Omental fat pad (tissue), 4 donors: ENCODE measurements around the gene KRT15. TPM values are rescaled to one million over a fixed set of nuclear protein-coding genes. Genes with fewer than 3 reads are reported as not detected.

Experiments used
- ATAC-seq: fragments of 150-250 bp; one replicate; pipeline ENCODE4 v1.9.1; 2016; ENCODE audit warnings: mild to moderate bottlenecking, moderate library complexity; ENCODE audit not compliant: low FRiP score
- DNase-seq: peaks from one replicate; pipeline ENCODE4 v3.0.0-alpha.2; 2019; ENCODE audit warnings: low spot score
- total RNA-seq, 4 donors: library from RNA; depleted of rRNA; stranded (reverse); fragments of >200 nt; gene quantifications; one replicate each; pipeline ENCODE4 v1.1.0, GENCODE V29; 2016
- TF ChIP-seq, protein P1 (sequence below), 3 donors: fragments of 450-650 bp; IDR thresholded peaks; one replicate each; pipeline ENCODE4 v1.5.1; 2016 to 2017; ENCODE audit warnings: antibody characterized with exemption in 3 of 3, mild to moderate bottlenecking in 3 of 3, moderate library complexity in 2 of 3

KRT15 gene
- total RNA-seq, 4 donors from 2014 or later: 0.31 to 2.5 (median 1.8) TPM; not detected in 1

DNA sequence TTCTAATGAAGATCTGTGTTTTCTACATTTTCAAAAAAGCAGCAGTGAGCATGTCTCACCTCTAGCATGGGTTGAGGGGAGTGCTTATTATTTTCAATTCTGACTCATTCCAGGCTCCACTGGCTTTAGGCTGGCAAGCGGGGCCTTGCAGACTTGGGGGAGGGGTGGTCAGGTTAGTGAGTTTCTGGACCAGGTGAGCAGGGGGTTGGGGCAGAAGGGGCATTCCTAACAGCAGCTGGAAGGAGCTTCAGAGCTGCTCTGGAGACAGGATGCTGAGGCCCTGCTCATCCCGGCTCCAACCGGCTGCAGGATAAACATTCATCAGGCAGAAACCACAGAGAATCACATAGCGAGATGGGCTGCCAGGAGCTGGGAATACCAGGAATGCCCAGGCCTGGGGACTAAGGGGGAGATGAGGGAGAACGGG, 19.9 kb upstream of the KRT15 start:
- ATAC-seq (peak; percentile 80), DNase-seq (no peak)
- TF ChIP-seq, protein P1, sequence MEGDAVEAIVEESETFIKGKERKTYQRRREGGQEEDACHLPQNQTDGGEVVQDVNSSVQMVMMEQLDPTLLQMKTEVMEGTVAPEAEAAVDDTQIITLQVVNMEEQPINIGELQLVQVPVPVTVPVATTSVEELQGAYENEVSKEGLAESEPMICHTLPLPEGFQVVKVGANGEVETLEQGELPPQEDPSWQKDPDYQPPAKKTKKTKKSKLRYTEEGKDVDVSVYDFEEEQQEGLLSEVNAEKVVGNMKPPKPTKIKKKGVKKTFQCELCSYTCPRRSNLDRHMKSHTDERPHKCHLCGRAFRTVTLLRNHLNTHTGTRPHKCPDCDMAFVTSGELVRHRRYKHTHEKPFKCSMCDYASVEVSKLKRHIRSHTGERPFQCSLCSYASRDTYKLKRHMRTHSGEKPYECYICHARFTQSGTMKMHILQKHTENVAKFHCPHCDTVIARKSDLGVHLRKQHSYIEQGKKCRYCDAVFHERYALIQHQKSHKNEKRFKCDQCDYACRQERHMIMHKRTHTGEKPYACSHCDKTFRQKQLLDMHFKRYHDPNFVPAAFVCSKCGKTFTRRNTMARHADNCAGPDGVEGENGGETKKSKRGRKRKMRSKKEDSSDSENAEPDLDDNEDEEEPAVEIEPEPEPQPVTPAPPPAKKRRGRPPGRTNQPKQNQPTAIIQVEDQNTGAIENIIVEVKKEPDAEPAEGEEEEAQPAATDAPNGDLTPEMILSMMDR (IDR thresholded peaks at IDR 0.05): no peak

DNA sequence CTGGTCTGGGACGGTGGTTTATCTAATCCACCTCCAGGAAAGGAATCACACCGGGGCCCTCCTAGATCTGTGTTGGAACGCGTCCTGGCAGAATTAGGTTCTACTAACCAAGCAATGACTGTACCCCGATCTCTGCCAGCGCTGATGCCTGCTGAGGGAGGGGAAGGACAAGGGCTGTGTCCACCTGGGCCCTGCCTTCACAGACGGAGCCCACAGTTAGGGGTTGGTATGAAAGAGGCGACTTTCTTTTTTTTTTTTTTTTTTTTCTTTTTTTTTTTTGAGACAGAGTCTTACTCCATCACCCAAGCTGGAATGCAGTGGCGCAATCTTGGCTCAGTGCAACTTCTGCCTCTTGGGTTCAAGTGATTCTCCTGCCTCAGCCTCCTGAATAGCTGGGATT, 19.3 kb upstream of the KRT15 start:
- DNase-seq: no peak
- TF ChIP-seq, protein P1 (IDR thresholded peaks at IDR 0.05): no peak
- ATAC-seq: no peak

GRCh38 chr17:41537614-41537954, 18.9 kb upstream of the KRT15 start:
- no peak for DNase-seq
- TF ChIP-seq, protein P1 (IDR thresholded peaks at IDR 0.05): no peak
- ATAC-seq: no peak

DNA sequence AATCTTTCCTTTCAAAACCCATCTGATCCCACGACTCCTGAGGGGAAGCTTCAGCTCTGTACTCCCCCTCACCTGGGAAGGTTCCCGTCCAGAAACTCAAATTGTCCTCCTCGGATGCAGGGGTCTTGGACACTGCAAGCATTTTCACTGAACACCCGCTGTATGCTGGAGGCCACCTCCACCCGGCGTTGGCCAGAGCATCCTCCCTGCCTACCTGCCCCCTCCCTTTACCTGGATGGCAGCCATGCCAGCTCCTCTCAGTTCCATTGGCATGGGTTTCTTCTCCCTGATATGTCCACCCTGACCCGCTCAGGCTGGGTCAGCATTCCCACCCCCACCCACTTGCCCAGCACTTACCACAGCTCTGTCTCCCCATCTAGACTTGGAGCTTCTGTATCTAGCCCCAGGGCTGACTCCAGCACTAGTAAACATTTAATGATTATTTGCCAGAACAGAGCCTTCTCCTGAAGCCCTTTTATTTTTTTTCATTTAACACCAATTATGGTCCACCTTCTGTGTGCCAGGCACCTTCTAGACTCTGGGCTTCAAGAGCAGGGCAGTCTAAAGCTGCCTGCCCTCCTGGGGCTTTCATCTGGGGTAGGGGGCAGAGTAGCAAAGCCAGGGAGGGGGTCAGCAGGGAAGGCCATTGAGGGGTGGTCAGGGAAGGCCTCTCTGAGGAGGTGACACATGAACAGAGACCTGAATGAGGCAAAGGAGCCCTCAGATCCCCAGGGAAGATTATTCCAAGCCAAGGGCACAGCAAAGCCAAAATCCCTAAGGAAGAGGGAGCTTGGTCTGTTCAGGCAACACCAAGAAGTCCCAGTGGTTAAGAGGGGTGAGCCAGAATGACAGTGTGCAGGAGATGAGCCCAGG, 18.3 kb upstream of the KRT15 start:
- ATAC-seq: no peak
- DNase-seq: no peak
- TF ChIP-seq, protein P1 (IDR thresholded peaks at IDR 0.05): no peak

GRCh38 chr17:41535764-41536481, 17.2 kb upstream of the KRT15 start:
- no peak for ATAC-seq
- no peak for DNase-seq

DNA sequence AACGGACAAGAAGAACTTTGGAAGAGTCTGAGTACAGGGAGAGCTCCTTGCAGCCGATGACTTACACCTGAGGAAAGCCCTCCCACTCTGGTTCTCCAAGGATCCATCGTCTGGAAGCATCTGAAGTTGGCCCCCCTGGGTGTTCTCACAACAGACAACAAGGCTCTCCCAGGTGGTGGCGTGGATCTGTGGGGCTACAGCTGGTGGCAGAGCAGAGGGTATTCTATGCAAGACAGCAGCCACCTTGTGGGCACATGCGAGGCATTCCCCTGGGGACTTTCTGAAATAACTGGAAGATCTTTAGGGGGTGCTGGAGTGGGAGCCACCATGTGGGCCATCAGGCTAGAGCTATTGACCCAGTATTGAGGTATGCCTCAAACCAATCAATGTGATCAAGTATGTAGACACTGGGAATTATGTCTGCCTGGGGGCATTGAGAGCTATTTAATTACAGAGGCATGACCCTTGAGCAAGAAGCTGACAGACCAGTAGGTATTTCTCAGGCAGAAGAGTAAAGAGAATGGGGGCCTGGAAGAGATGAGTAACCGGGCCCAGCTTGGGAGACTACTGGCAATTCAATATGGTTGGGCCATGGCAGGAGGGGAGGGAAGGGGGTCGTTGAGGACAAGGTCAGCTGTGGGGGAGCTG, 16.3 kb upstream of the KRT15 start:
- DNase-seq: no peak
- no peak for ATAC-seq
- TF ChIP-seq, protein P1 (IDR thresholded peaks at IDR 0.05): no peak

More at GRCh38 chr17:41535764-41536481, 17.2 kb upstream of the KRT15 start:
- TF ChIP-seq, protein P1 (IDR thresholded peaks at IDR 0.05): no peak
